SJCRH30 (cell line): ENCODE results near the gene CHST3. TPM values are rescaled to one million over a fixed set of nuclear protein-coding genes. Genes with fewer than 3 reads are reported as not detected.

ENCODE experiments used
- DNase-seq, 2 experiments: peaks; one replicate each; pipeline ENCODE4 v3.0.0-alpha.2; 2015 to 2020
- H3K27ac ChIP-seq: fragments of 250-450 bp; sonication (Bioruptor Pico); 2 replicates; pipeline ENCODE4 v1.5.1; 2020; ENCODE audit warnings: mild to moderate bottlenecking, moderate library complexity
- H3K27me3 ChIP-seq: fragments of 250-450 bp; sonication (Bioruptor Pico); 2 replicates; pipeline ENCODE4 v1.5.1; 2020; ENCODE audit warnings: mild to moderate bottlenecking, moderate library complexity
- H3K36me3 ChIP-seq: fragments of 250-450 bp; sonication (Bioruptor Pico); 2 replicates; pipeline ENCODE4 v1.5.1; 2020; ENCODE audit warnings: mild to moderate bottlenecking, moderate library complexity
- H3K4me1 ChIP-seq: fragments of 250-450 bp; sonication (Bioruptor Pico); 2 replicates; pipeline ENCODE4 v1.5.1; 2020; ENCODE audit warnings: mild to moderate bottlenecking, moderate library complexity
- H3K4me3 ChIP-seq: fragments of 250-450 bp; sonication (Bioruptor Pico); 2 replicates; pipeline ENCODE4 v1.5.1; 2020; ENCODE audit warnings: mild to moderate bottlenecking, moderate library complexity
- H3K9me3 ChIP-seq: fragments of 250-450 bp; sonication (Bioruptor Pico); replicated peaks from 2 replicates; pipeline ENCODE4 v1.5.1; 2020; ENCODE audit warnings: mild to moderate bottlenecking, moderate library complexity
- total RNA-seq: library from RNA; depleted of rRNA; stranded (reverse); fragments of >200 nt; shearing (Covaris generic); gene quantifications from 2 replicates; pipeline ENCODE4 v1.2.3, GENCODE V29; 2014

CHST3 gene
- total RNA-seq, 1 experiment from 2014 or later, result 10.1 TPM

DNA sequence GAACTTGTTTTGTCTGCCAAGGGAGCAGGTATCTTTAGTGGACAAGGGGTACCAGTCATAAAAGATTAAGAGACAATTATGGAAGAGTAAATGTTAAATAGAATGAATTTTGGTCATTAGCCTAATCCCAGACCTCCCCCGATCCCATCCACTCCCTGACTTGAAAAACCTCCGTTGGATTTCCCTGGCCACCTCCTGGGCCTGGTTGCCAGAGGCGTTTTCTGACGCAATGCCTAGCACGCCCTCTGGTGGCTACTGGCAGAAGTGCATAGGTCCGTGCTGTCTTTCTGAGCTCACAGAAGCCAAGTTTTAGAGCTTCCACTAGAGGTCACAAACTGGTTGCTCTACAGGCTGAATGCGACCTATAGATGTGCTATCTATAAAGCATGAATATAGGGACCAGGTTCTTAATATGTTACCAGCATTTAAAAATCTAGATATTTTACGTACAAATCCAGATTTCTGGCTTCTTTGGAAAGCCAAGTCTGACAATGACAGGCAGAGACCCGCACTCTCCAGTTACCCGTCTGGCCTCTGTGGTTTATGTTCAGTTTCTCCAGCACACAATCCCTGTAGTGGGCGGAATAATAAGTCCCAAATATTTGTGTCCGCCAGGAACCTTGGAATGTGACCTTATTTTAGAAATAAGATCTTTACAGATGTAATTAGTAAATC lies 84.4 kb downstream of the CHST3 start:
- no peaks in the 10 kb centered on the region for H3K36me3 ChIP-seq
- H3K4me3 ChIP-seq, result no peak overlapping the region
- no peak overlapping the region for H3K27ac ChIP-seq
- peak; percentile 82 to 97 for DNase-seq
- H3K9me3 ChIP-seq, result no peaks in the 10 kb centered on the region
- peaks cover 2% of the 10 kb centered on the region; the same call in 1 of the 2 replicates for H3K4me1 ChIP-seq
- no peaks in the 10 kb centered on the region for H3K27me3 ChIP-seq

- H3K4me3 ChIP-seq, result no peak overlapping the region
- no peaks in the 10 kb centered on the region for H3K9me3 ChIP-seq
- H3K27ac ChIP-seq, result no peak overlapping the region
- H3K36me3 ChIP-seq, result no peaks in the 10 kb centered on the region
- peaks cover 2% of the 10 kb centered on the region; the same call in 1 of the 2 replicates for H3K4me1 ChIP-seq
- no peak for DNase-seq
- H3K27me3 ChIP-seq, result no peaks in the 10 kb centered on the region
Measured at GRCh38 chr10:72049472-72049871, 85.3 kb downstream of the CHST3 start.

DNA sequence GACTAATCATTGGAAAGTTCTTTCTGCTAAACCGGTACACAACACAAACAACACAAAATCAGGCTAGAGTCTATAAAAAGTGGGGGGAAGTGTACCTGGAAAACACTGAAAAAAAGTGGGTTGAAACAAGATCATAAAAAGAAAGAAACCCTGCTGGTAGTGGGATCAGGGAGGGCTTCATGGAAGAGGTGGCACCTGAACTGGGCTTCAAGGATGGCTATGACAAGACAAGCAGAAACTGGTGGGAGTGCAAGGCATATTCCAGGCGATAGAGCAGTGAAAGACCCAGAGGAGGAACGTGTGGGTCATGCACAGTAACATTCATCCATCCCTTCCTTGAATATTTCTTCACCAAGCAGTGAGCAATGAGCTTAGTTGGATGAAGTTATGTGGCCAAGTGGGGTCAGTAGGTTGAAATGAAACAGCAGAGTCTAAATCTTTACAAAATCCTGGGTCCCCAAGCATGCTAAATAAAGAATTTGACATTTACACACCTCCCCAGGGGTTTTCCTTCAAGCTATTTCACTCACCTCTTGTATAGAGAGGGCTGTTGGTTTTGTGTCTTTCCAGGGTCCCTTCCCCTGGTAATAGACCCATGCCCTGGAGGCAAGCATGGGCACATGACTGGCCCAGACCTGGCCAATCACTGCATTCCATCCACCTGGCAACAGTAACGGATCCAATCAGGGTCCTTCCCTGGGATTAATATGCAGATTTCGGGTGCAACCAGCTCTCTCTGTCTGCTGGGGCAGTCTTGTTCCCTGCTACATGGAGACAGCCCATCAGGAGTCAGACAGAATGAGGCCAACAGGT lies 86.0 kb downstream of the CHST3 start:
- Histone ChIP-seq H3K4me1 (peaks cover 2% of the 10 kb centered on the region; the same call in 1 of the 2 replicates), H3K9me3 (no peaks in the 10 kb centered on the region), H3K4me3 (no peak overlapping the region), H3K36me3 (no peaks in the 10 kb centered on the region), H3K27ac (no peak overlapping the region), H3K27me3 (no peaks in the 10 kb centered on the region)
- DNase-seq, result peak in 1 of 2 experiments; percentile 50

DNA sequence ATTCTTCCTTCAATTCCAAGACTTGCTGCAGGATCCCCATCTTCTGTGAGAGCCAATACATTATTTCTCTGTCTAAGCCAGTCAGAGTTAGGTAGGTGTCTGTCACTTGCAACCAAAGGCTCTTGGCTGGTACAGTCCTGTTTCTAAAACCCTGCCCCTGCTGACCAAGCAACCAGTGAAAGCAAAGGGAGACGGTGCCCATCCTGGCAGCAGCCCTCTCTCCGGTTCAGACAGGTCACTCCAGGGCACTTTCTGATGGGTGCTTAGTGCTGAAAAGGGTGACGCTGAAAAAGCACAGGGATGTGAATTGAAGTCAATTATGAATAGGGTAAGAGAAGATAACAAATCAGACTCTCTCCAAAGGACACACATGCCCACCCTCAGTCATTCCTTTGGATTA lies 86.7 kb downstream of the CHST3 start:
- Histone ChIP-seq H3K27me3 (no peaks in the 10 kb centered on the region), H3K4me1 (peaks cover 2% of the 10 kb centered on the region; the same call in 1 of the 2 replicates), H3K36me3 (no peaks in the 10 kb centered on the region), H3K27ac (no peak overlapping the region), H3K9me3 (no peaks in the 10 kb centered on the region), H3K4me3 (no peak overlapping the region)
- no peak for DNase-seq

DNA sequence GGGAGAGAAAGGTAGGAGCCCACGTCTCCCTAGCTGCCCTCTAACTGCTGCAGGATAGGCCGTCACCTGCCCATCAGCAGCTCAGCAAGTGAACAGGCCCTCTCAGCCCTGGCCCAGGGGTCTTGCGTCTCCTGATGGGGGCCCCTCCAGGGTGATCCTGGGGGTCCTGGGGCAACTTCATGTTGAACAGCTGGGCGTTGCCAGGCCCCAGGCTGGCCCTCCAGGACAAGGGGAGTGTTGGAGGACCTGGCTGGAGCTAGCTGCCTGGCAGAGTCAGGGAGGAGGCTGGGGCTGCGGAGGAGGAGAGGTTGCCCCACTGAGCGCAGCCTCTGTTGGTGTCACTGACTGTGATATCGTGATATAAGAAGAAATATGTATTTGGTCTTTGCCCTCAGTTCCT lies 89.5 kb downstream of the CHST3 start:
- no peak for DNase-seq
- Histone ChIP-seq H3K27ac (no peak overlapping the region), H3K27me3 (no peaks in the 10 kb centered on the region), H3K4me1 (peaks cover 5% of the 10 kb centered on the region), H3K4me3 (no peak overlapping the region), H3K9me3 (no peaks in the 10 kb centered on the region), H3K36me3 (no peaks in the 10 kb centered on the region)

GRCh38 chr10:72056113-72056512 lies 91.9 kb downstream of the CHST3 start:
- no peaks in the 10 kb centered on the region for H3K36me3 ChIP-seq
- H3K9me3 ChIP-seq, result no peaks in the 10 kb centered on the region
- DNase-seq, result no peak
- no peak overlapping the region for H3K27ac ChIP-seq
- no peaks in the 10 kb centered on the region; the same call in 1 of the 2 replicates for H3K27me3 ChIP-seq
- no peak overlapping the region for H3K4me3 ChIP-seq
- peaks cover 12% of the 10 kb centered on the region; the same call in 1 of the 2 replicates for H3K4me1 ChIP-seq

DNA sequence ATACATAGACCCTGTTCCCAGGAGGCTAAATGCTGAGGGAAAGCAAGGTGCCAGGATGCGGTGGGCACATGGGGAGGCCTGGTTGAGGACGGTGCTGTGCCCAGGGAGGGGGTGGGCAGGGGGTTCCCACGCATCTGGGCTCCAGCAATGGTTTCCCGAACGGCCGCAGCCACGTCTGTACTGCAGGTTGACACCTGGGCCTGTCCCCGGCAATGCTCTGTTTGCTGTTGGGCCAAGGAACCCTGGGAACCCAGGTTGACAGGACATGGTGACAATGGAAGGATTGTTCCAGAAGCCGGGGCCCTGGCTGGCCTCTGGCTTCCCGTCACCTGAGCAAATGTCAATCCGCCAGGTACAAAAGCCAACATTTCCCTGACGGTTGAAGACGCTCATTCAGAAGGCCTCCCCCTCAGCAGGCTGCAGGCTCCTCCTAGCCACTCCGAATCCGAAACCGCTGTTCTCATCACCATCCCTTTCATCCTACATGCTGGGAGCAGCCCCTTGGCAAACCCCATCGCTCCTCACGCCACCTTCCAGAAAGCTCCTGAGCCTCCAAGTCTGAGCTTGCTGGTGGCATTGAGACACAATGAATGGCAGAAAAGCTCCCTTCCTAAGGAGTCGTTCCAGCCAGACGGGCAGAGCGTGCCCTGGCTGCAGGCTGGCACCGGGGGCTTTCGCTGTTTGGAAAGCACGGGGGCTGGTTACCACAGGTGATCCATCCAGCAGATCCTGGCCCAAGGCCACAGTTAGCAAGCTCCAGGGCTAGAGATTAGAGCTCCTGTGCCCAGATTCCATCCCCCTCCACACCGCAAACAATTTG lies 92.9 kb downstream of the CHST3 start:
- H3K9me3 ChIP-seq, result no peaks in the 10 kb centered on the region
- no peak for DNase-seq
- H3K4me3 ChIP-seq, result no peak overlapping the region
- H3K36me3 ChIP-seq, result no peaks in the 10 kb centered on the region
- no peaks in the 10 kb centered on the region; the same call in 1 of the 2 replicates for H3K27me3 ChIP-seq
- no peak overlapping the region for H3K27ac ChIP-seq
- peaks cover 12% of the 10 kb centered on the region; the same call in 1 of the 2 replicates for H3K4me1 ChIP-seq

- Histone ChIP-seq H3K36me3 (no peaks in the 10 kb centered on the region), H3K4me3 (no peak overlapping the region), H3K27ac (no peak overlapping the region), H3K27me3 (no peaks in the 10 kb centered on the region; the same call in 1 of the 2 replicates), H3K9me3 (no peaks in the 10 kb centered on the region), H3K4me1 (peaks cover 12% of the 10 kb centered on the region; the same call in 1 of the 2 replicates)
- no peak for DNase-seq
Measured at GRCh38 chr10:72058347-72058898, 94.2 kb downstream of the CHST3 start.

- peak in 1 of 2 experiments; percentile 44 for DNase-seq
- Histone ChIP-seq H3K36me3 (no peaks in the 10 kb centered on the region), H3K4me1 (peaks cover 14% of the 10 kb centered on the region; the same call in 1 of the 2 replicates), H3K27me3 (no peaks in the 10 kb centered on the region; the same call in 1 of the 2 replicates), H3K4me3 (no peak overlapping the region), H3K27ac (no peak overlapping the region), H3K9me3 (no peaks in the 10 kb centered on the region)
Measured at GRCh38 chr10:72058989-72059842, 95.0 kb downstream of the CHST3 start.

DNA sequence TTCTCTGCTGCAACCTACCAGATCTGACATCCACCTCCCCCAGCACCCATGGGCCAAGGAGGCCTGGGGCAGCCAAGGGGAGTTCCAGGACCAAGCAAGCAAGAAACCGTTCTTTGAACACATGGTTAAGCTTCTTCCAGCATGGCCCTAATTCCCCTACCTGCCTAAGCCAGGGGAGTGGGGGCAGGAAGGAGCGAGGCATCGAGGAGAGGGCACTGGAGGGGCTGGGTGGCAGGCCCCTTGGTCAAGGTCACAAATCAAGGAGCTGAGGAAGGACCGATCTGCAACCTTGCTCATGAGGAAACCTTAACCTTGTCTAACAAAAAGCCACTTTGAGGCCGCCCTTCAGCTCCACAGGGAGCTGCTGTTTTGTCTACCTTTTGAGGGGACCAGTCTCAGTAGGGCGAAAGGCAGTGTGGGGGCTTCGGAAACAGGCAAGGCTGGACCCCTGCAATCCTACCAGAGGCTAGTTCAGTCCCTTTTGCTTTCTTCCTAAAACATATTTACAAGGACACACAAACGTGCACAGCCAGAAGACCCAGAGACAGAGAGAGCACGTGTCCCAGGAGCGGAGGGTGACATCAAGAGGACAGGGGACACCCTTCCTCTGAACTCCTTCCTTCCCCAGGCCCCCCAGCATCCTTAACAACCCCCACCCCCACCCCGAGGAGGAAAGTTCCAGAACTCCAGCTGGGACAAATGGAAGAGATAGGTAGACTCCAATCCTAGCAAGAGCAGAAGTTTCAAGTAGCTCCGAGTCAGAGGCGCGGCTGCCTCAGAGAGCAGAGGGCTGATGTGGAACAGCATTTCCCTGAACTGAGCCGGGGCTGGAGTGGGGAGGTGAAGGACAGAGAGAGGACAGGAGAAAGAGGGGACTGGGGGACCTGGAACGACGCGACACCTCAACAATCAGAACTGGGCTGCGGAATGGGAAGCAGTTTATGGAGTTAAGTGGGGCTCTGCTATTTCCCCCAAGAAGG lies 95.9 kb downstream of the CHST3 start:
- no peaks in the 10 kb centered on the region for H3K9me3 ChIP-seq

GRCh38 chr10:72061491-72061890 lies 97.3 kb downstream of the CHST3 start:
- no peaks in the 10 kb centered on the region for H3K9me3 ChIP-seq
- no peaks in the 10 kb centered on the region; the same call in 1 of the 2 replicates for H3K27me3 ChIP-seq
- peaks cover 27% of the 10 kb centered on the region for H3K4me1 ChIP-seq
- no peaks in the 10 kb centered on the region for H3K36me3 ChIP-seq
- no peak overlapping the region for H3K4me3 ChIP-seq
- H3K27ac ChIP-seq, result no peak overlapping the region
- DNase-seq, result peak in 1 of 2 experiments; percentile 37

More for the DNA sequence above, 95.9 kb downstream of the CHST3 start:
- Histone ChIP-seq H3K27me3 (no peaks in the 10 kb centered on the region; the same call in 1 of the 2 replicates), H3K27ac (no peak overlapping the region), H3K4me1 (peaks cover 15% of the 10 kb centered on the region; the same call in 1 of the 2 replicates), H3K4me3 (no peak overlapping the region), H3K36me3 (no peaks in the 10 kb centered on the region)
- DNase-seq, result no peak

- Histone ChIP-seq H3K27me3 (no peaks in the 10 kb centered on the region; the same call in 1 of the 2 replicates), H3K4me1 (peaks cover 31% of the 10 kb centered on the region), H3K4me3 (no peak overlapping the region), H3K36me3 (no peaks in the 10 kb centered on the region), H3K27ac (no peak overlapping the region), H3K9me3 (no peaks in the 10 kb centered on the region)
- no peak for DNase-seq
Measured at GRCh38 chr10:72061930-72062329, 97.7 kb downstream of the CHST3 start.
